NOMO-1 treated with dmso at 0.1 percent for 144 hours (cell line): ENCODE results near the gene UCP2.

Experiments
- DNase-seq: peaks from one replicate; lab custom pipeline; 2025; ENCODE audit not compliant: unreplicated experiment; lab: John Stamatoyannopoulos, UW

UCP2 gene, protein sequence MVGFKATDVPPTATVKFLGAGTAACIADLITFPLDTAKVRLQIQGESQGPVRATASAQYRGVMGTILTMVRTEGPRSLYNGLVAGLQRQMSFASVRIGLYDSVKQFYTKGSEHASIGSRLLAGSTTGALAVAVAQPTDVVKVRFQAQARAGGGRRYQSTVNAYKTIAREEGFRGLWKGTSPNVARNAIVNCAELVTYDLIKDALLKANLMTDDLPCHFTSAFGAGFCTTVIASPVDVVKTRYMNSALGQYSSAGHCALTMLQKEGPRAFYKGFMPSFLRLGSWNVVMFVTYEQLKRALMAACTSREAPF

DNA sequence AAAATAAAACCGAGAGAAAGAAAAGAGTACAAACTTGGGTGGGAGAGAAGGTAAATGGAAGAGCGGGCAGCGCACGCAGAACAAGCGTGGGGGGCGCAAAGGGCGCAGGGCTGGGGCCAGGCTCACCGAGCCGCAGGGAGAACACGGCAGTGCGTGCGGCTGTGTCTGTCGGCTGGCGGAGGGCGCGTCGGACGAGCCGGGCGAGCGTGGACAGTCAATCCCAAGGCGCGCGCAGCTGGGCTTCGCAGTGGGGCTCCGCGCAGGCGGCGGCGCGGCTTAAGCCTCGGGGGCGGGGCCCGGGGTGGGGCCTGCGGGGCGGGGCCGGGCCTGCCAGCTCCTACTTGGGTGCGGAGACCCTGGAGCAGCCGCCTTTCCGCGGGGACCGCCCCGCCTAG is at the start of gene UCP2:
UCP2 (minus strand) TSS at position 249 of the 395 bp plus-strand sequence. CDS start 4,465 bp downstream, outside the sequence.
- DNase-seq = peak; percentile 86

DNA sequence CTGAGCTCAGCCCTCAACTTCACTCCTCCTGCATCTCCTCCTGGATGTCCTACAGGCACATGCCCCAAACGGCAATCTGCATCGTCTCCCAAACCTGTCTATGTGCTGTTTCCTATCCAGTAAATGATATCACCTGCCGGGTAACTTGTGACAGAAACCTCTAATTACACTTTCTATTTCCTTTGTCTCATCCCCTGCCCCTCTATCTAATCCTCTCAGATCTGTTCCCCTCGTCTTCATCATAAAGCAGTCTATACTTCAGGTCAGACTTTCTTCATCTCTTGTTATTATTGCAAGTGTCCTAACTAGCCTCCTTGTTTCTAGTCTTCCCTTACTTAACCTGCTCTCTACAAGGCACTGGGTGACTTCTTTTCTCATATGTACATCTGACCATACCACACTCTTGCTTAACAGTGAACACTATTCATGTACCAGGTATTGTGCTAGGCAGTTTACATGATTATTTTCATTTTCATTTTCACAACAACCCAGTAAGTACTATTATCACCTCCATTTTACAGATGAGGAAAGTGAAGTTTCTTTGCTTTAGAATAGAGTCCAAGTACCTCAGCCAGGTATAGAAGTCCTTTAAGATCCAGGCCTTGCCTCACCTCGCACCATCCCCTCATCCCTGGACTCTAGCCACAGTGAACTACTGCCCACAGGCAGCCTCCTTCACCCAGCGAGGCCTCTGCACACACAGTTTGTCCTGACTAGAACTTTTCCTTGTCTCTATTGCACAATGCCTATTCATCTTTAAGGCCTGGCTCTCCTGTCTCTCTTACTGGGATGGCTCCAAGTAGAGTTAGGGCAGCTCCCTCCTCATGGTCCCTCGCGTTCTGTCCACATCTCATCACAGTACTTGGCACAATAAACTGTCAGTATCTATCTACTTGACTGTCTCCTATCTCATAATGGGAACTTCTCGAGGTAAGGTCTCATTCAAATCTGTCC is 48.4 kb upstream of the UCP2 start:
- no peak for DNase-seq

DNA sequence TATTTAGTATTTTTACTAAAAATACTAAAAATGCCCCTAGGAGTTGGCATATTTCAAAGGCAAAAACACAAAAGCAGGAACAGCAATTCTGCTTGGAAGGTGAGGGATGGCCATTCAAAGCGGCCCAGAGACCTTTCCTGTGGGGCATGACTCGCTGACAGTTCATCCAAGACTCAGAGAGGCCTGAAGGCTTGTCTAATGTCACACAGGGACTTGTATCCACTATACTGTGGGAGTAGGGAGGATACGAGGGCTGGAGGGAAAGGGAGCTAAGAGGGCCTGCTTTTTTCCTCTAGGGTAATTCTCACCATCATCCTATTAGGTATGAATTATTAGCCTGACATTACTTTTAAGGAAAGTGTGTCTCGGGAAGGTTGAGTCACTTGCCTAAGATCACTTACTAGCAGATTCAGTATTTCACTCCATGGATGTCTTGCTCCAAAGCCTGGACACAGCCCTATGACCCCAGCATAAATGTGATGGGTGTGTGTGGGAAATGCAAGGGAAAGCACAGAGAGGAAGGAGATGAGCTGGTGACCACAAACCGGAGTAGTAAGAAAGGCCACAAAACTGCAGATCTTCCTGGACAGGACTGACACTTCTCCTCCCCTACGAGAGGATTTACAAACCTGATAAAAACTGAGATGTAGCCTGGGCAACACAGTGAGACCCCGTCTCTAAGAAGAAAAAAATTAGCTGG is 43.0 kb upstream of the UCP2 start:
- no peak for DNase-seq

DNA sequence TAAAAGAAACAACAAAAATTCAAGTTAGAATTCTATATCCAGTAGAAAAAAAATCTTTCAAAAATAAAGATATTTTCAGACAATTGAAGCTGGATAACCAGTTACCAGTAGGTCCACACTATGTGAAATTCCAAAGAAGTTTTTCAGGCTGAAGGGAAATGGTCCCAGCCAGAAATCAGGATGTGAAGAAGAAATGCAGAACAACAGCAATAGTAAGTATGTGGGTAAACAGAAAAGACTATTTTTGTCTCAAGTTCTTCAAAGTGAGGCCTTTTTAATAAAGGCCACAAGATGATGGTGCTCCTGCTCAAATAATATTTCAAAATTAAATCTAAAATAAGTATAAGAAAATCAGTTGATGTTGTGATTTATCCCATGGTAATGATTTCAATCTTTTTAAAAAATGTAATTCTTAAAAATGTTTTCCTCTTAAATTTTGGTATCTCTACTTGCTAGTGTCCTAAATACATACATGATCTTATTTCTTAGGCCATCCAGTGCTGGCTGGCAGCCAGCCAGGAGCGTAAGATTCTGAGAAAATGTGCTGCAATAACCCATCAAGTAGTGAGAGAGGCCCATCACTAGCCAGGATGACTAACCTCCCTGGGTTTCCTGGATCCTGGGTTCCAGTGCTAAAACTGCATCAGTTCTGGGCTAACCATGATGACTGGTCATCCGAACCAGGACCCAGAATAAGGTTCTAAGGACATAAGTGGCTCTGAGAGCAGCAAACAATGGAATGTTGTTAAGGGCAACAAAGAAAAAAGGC is 41.8 kb upstream of the UCP2 start:
- DNase-seq = peak; percentile 7

DNA sequence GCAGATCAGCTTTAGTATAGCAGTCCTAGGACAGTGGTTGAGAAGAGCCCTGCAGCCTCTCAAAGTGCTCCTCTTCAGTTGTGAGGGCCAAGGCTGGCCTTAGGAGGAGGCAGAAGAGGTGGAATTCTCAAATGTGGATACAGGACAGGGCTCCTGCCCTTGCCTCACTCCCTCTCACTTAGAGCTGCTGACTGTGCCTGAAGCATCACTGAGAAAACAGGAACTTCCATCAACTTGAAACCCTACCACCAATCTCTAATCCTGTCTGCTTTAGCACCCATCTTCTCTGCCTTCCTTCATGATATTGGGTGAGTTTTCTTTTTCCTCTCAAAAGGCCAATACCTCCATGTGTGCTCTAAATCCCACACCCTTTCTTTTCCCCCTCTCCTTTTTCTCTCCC is 40.6 kb upstream of the UCP2 start:
- peak; percentile 33 for DNase-seq

DNA sequence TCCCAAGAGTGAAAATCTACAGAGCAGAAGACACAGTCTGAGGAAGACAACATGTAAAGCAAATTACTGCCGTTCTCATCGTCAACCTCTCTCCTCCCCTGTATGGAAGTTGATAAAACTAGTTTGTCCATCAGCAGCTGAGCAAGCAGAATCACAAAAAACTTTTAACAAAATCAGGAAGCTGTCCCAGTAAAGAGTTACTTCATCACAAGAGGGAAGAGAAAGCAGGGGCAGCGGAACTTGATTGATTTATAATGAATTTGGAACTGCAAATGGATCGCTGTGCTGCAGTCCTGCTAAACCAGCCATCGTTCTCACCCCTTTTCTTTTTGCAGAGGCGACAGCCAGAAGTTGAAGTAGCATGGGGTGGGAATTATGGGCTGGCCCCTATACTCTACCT is 39.9 kb upstream of the UCP2 start:
- peak; percentile 75 for DNase-seq

DNA sequence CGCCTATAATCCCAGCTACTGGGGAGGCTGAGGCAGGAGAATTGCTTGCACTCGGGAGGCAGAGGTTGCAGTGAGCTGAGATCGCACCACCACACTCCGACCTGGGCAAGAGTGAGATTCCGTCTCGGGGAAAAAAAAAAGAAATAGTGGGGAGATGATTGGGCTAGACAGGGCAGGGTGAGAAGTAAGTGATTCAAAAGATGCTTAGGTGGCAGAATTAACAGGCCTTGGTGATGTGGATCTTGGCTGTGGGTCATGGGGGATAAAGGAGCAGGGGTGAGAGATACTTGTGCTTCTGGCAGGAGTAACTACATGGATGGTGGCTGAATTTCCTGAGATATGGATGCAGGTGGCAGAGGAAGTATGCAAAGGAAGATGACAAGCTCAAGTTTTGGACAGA is 39.4 kb upstream of the UCP2 start:
- DNase-seq = no peak

DNA sequence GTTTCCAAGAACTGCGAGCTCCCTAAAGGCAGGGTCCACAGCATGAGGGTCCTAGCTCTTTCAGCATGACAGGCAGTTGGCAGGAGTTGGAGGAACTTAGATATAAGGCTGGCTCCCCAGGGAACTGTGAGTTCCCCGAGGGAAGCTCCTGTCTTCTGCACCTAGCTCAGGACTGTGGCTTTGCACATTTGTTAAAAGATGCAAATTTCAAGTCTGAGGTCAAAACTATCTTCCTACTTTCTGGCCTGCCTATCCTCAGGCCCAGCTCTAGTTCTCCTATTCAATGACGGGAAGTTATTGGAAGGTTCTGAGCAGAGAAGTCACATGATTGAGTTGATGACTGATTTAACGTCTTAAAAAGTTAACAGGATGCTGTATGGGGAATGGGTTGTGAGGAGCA is 37.9 kb upstream of the UCP2 start:
- peak; percentile 59 for DNase-seq

DNA sequence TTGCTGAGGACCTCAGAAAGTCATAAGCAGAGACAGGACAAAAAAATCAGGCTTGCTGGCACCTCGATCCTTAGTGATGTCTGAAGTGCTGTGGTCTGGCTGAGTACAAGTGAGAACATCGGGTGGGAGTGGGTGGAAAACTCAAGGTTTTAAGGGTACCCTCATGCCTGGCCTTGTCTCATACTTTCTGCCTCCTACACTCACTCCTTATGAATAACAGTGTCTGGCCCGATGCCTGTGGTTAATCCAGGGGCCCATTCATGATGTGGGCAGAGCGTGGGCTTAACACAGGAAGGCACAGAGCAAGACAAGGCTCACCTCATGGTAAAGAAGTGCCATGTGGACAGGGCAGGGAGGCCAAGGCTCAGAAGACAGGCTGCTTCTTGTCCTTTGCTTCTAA is 37.2 kb upstream of the UCP2 start:
- DNase-seq = no peak

DNA sequence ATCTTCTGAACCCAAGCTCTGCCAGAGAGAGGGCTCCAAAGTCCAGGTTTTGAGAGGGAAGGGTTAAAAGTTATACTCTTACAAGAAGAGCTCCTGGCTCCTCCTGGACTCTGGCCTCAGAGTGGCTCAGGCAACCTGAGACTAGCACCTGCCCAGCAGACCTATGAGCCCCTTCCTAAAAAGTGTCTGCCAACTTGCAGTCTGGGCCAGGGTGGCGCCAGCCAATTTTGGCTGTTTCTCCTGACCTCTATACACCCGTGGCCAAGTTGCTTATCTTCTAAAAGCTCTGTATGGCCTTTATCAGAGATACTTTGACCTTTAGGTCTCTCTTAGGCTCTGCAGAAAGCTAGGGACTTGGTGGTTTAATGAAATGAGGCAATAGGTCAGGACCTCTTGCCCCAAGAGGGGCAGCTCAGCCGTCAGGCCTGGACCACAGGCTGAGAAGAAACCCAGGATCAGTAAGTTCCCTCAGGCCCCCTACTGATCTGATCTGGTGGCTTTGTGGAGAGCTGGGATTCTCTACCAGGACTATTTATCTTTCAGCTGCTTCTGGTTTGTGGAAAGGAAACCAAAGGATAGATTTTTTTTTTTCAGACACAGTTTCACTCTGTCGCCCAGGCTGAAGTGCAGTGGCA is 36.6 kb upstream of the UCP2 start:
- no peak for DNase-seq

DNA sequence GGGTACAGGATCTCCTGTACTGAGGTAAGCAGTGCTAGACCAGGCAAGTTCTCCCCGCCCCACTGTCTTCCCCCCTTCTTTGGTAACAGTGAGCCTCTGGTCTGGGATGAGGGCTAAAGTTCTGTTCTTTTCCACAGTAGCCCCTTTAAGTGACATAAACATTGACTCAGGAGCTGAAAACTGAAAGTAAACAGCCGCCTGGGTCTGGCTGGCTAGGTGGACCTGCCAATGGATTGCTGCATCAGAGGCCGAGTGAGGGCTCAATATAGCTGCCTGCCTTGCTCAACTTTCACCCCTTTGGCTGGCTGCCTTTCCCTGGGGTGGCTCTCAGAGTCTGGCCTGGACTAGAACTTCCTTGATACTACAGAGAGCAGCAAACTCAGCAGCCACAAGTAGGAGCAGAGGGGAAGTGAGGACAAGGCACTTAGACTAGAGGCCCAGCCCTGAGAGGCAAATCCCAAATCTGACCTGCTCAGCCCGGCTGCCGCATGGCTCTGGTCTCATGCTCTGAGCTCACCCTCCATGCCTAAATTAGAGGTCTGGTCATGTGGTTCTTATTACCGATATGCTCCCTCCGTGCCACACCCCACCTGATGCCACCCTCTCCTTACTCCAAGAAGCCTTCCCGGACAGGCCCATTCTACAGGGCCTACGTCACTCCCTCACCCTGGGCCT is 35.8 kb upstream of the UCP2 start:
- peak; percentile 91 for DNase-seq

DNA sequence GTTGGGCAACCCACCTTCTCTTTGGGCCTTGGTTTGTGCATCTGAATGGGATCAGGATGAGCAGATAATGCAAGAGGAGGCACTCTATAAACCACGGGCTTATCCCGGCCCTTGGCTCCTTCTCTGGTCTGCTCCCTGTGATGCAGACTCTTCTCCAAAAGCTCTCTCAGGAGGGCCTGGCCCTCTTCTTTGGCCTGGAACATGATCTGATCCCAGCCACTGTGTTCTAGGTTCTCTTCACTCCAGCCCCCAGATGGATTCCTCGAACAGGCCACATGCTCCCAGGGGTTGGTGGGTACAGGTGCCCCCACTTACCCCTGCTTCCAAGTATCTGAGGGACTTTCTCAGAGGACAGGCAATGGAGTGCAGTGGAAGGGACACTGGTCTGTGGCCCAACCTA is 35.0 kb upstream of the UCP2 start:
- DNase-seq = no peak

DNA sequence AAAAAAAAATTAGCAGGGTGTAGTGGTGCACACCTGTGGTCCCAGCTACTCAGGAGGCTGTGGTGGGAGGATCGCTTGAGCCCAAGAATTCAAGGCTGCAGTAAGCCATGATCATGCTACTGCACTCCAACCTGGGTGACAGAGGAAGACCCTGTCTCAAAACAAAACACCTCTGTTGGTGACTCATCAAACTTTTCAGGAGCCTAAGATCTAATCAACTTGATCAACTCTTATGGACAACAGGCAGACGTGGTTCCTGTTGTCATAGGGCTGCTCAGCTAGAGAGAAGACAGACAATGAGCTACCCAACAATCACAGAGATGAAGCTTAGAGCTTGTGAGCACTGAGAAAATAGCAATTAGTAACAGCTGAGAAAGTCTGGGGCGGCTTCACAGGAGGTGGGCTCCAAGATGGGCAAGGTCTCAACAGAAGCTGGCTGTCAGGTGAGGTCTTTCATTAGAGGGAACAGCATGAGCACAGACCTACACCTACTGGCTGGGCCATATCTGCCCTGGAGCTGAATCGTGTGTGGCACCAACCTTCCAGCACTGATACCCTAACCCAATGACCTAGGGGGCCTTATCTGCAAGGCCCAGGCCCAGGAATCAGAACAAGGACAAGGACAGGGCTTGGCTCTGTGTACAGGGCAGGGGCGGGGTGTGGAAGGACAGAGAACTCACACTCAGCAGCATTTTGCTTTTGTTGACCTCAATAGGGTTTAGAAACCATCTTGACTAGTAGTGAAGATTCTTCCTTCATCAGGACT is 33.5 kb upstream of the UCP2 start:
- no peak for DNase-seq

DNA sequence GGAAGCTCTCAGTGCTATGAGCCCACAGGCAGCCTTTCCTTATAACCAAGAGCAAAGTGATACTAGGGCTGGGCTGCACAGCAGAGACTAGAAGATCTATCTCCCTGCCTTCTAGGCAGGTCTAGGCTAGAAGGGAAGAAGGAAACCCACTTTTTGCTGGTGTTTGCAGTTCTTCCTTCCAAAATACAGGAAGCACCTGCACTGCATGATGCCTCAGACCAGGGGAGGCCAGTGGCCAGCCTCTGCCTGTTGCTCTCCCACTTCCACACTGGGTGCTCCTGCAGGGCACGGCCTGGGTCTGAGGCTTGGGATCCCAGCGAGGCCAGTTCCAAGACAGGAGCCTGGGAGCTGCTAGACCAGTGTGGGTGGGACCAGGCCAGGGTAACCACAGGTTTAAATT is 32.2 kb upstream of the UCP2 start:
- DNase-seq = no peak

DNA sequence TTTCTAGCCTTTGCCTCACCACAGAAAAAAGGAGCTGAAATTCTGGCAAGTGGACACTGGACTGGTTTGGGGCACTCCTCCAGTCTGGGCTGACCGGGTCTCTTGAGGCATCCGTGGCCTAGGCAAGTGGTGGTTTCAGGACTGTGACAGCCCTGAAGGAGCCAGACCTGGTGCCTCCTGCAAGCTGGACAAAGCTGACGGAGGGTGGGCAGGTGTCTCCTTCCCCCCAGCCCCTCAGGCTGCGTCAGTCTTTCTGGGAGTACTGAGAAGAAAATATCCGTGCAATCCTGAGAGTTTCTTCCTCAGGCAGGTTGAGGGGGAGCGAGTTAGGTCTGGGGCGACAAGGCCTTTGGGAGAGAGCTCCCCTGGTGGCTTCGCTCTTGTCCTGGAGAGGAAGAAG is 30.5 kb upstream of the UCP2 start:
- DNase-seq = no peak

DNA sequence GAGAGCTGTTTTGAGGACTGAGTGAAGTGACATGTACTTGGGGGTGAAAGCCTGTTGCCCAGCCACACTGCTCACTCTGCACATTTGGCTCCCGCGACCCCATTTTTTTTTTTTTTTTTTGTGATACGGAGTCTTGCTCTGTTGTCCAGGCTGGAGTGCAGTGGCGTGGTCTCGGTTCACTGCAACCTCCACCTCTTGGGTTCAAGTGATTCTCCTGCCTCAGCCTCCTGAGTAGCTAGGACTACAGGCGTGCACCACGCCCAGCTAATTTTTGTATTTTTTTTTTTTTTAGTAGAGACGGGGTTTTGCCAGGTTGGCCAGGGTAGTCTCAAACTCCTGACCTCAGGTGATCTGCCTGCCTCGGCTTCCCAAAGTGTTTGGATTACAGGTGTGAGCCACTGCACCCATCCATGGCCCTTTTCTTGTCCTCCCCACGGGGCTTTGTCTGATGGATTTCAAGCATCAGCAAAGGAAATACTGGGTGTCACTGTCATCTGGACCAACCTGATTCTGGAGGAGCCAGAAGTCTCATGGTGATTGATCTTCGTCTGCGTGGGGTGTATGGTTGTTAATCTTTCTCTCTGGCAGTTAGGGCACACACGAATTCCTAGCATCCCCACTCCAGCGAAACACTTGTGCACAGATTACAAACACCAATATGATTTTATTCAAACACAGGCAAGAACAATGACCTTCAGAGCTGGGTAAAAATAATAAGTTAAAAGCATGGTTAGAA is 29.6 kb upstream of the UCP2 start:
- DNase-seq = no peak

DNA sequence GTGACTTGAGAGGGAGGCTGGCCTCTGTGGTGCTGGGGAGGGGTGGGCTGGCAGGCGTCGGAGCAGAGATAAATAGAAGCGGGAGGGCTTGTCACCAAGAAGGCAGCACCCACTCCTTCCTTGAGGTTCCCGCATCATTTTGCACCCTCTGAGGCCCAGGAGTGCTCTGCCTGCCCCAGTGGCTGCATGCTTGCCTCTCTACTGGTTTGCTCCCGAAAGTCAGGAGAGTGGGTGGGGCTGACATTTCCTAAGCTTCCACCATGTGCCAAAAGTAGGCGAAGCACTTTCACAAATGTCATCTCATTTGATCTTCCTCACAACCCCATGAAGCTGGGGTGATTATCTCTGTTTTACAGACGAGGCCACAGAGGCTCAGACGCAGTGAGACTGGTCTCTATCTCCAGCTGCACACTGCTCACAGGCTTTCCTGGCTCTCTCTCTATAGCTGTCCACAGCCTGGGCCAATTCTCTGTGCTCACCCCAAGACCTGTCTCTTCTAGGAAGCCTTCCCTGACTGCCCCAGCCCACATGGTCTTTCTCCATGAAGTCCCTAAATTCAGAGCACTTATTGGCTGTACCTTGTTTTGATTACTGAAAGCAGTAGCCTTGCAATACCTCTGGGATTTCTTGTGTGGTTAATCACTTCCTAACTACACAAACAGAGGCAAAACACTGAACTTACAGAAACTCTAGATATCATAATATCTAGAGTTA is 28.9 kb upstream of the UCP2 start:
- no peak for DNase-seq
